Activated CD4-positive, alpha-beta T cell treated with anti-CD3 and anti-CD28 coated beads, Interleukin-2, amount 10 ng/mL, durations not matched to agents 7 days and 5 days (primary cell): ENCODE data around the gene FXYD1. TPM values are rescaled to one million over a fixed set of nuclear protein-coding genes. Genes with fewer than 3 reads are reported as not detected.
"Not testable (repeated sequence)": the region's sequence is repeated elsewhere in the genome, so short reads cannot be mapped to it uniquely, and the experiment has no call there.

ENCODE experiments used
- CTCF ChIA-PET: fragments of 350-600 bp; sonication (Branson Sonifier 250); formaldehyde crosslinking; loops from one replicate; lab custom pipeline; 2021; ENCODE audit warnings: antibody characterized with exemption; lab: Charles Lee
- POLR2A ChIA-PET: fragments of 350-600 bp; sonication (Branson Sonifier 250); formaldehyde crosslinking; loops from one replicate; lab custom pipeline; 2021; ENCODE audit warnings: antibody characterized with exemption; lab: Charles Lee
- DNase-seq: peaks from one replicate; pipeline ENCODE4 v3.0.0-alpha.2; 2020
- H3K27ac Mint-ChIP-seq: one replicate; pipeline ENCODE4 v1.8.0; 2021; ENCODE audit warnings: mild to moderate bottlenecking, moderate library complexity, mixed read lengths
- H3K27me3 Mint-ChIP-seq: one replicate; pipeline ENCODE4 v1.8.0; 2021; ENCODE audit warnings: mixed read lengths
- H3K36me3 Mint-ChIP-seq: one replicate; pipeline ENCODE4 v1.8.0; 2021; ENCODE audit warnings: low read depth, mixed read lengths
- H3K4me1 Mint-ChIP-seq: one replicate; pipeline ENCODE4 v1.8.0; 2021; ENCODE audit warnings: mixed read lengths
- H3K4me3 Mint-ChIP-seq: one replicate; pipeline ENCODE4 v1.8.0; 2021; ENCODE audit warnings: mild to moderate bottlenecking, moderate library complexity, mixed read lengths
- H3K9me3 Mint-ChIP-seq: one replicate; pipeline ENCODE4 v1.8.0; 2021; ENCODE audit warnings: mixed read lengths
- total RNA-seq, 2 experiments: library from RNA; stranded (reverse); gene quantifications; one replicate each; pipeline ENCODE4 v1.2.3, GENCODE V29; 2021

FXYD1 gene
- total RNA-seq, 2 experiments from 2014 or later = 1.0 to 1.8 TPM

- Mint-ChIP-seq H3K4me1 (no peaks in the 10 kb centered on the region), H3K4me3 (no peak overlapping the region), H3K27ac (no peak overlapping the region), H3K9me3 (no peaks in the 10 kb centered on the region), H3K36me3 (no peaks in the 10 kb centered on the region), H3K27me3 (no peaks in the 10 kb centered on the region)
- CTCF ChIA-PET = interaction anchor here (0.6 to 1.2 kb wide), 2 partner anchors 12 to 828 kb away, joined by 3 read pairs; no protein-coding TSS in a partner anchor
- no peak for DNase-seq
- POLR2A ChIA-PET = no interaction called here
These were observed 37.8 kb upstream of the FXYD1 start for GRCh38 chr19:35100588-35101533.

DNA sequence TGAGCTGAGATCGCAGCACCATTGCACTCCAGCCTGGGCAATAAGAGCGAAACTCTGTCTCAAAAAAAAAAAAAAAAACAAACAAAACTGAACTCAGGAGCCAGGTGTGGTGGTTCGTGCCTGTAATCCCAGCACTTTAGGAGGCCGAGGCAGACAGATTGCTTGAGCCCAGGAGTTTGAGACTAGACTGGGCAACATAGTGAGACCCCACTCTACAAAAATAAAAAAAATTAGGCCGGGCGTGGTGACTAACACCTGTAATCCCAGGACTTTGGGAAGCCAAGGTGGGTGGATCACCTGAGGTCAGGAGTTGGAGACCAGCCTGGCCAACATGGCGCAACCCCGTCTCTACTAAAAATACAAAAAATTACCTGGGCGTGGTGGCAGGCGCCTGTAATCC lies 36.7 kb upstream of the FXYD1 start:
- H3K4me1 Mint-ChIP-seq, H3K27me3 Mint-ChIP-seq, DNase-seq, H3K27ac Mint-ChIP-seq, POLR2A ChIA-PET, H3K9me3 Mint-ChIP-seq, H3K36me3 Mint-ChIP-seq, H3K4me3 Mint-ChIP-seq: not testable (repeated sequence)
- CTCF ChIA-PET = interaction anchor here (0.6 kb wide), 1 partner anchor 54 kb away, joined by 3 read pairs; no protein-coding TSS in a partner anchor

DNA sequence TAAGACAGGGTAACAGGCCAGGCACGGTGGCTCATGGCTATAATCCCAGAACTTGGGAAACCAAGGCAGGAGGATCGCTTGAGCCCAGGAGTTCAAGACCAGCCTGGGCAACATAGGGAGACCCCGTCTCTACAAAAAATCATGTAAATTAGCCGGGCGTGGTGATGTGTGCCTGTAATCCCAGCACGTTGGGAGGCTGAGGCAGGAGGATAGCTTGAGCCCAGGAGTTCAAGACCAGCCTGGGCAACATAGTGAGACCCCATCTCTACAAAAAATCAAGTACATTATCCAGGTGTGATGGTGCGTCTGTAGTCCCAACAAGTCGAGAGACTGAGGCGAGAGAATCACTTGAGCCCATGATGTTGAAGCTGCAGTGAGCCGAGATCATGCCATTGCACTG lies 35.0 kb upstream of the FXYD1 start:
- H3K27me3 Mint-ChIP-seq, POLR2A ChIA-PET, H3K4me1 Mint-ChIP-seq, H3K9me3 Mint-ChIP-seq, DNase-seq, H3K27ac Mint-ChIP-seq, H3K4me3 Mint-ChIP-seq, CTCF ChIA-PET, H3K36me3 Mint-ChIP-seq: not testable (repeated sequence)

DNA sequence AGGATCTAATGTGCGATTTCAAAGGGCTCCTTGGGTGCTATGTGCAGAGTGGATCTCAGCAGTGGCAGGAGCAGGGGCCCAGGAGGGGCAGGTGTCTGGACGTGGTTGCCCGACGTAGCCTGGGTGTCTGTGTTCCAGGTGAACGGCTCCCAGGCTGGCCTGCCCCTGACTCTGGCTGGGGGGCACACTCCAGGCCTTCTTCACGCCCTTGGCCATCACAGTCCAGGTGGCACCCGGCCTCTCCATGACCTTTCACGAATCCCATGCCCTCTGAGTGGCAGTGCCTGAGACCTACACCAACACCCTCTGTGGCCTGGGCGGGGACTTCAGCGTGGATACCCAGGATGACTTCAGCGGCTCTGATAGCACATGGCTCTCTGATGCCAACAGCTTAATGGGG lies 34.3 kb upstream of the FXYD1 start:
- Mint-ChIP-seq H3K27ac (no peak overlapping the region), H3K4me1 (no peaks in the 10 kb centered on the region), H3K9me3 (peaks cover 5% of the 10 kb centered on the region), H3K27me3 (peaks cover 1% of the 10 kb centered on the region), H3K36me3 (no peaks in the 10 kb centered on the region), H3K4me3 (no peak overlapping the region)
- ChIA-PET CTCF (no interaction called here), POLR2A (no interaction called here)
- DNase-seq = no peak

DNA sequence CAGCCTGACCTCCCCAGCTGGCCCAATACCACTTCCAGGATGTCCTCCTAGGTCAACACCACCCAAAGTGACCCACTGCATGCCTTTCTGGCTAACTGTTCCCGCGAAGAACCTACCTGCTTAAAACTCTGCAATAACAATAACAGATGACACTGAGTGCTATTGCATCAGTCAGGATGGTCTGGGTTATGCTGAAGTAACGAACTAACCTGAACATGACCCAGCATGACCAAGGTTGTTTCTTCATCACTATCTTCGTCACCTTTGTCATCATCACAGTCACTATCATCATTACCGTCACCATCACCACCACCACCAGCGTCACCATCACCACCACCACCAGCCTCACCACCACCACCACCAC lies 33.6 kb upstream of the FXYD1 start:
- Mint-ChIP-seq H3K4me1 (no peaks in the 10 kb centered on the region), H3K4me3 (no peak overlapping the region), H3K9me3 (peaks cover 5% of the 10 kb centered on the region), H3K36me3 (no peaks in the 10 kb centered on the region), H3K27ac (no peak overlapping the region), H3K27me3 (peaks cover 1% of the 10 kb centered on the region)
- DNase-seq = no peak
- ChIA-PET POLR2A (no interaction called here), CTCF (no interaction called here)

GRCh38 chr19:35105411-35106290 lies 33.0 kb upstream of the FXYD1 start:
- ChIA-PET POLR2A (no interaction called here), CTCF (interaction anchor here (1.8 kb wide), 1 partner anchor 10 kb away, joined by 6 read pairs; the partner anchor contains the start of gene FXYD3)
- no peak overlapping the region for H3K27ac Mint-ChIP-seq
- no peaks in the 10 kb centered on the region for H3K36me3 Mint-ChIP-seq
- peaks cover 5% of the 10 kb centered on the region for H3K9me3 Mint-ChIP-seq
- H3K4me1 Mint-ChIP-seq = no peaks in the 10 kb centered on the region
- H3K4me3 Mint-ChIP-seq = no peak overlapping the region
- no peak for DNase-seq
- peaks cover 1% of the 10 kb centered on the region for H3K27me3 Mint-ChIP-seq

DNA sequence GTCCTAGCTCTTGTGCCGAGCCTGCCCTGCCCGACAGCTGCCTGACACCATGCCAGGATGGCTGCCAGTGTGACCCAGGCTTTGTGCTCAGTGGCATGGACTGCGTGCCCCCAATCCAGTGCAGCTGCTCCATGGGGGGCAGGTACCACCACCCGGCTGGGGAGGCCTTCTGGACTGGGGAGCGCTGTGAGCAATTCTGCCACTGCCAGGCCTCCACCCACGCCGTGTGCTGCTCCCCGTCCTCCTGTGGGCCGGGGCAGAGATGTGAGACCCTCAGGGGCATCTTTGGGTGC lies 32.4 kb upstream of the FXYD1 start:
- Mint-ChIP-seq H3K27me3 (peaks cover 1% of the 10 kb centered on the region), H3K9me3 (peaks cover 5% of the 10 kb centered on the region), H3K4me1 (no peaks in the 10 kb centered on the region), H3K27ac (no peak overlapping the region), H3K4me3 (no peak overlapping the region), H3K36me3 (no peaks in the 10 kb centered on the region)
- CTCF ChIA-PET = interaction anchor here (1.8 kb wide), 1 partner anchor 9 kb away, joined by 6 read pairs; the partner anchor contains the start of gene FXYD3
- POLR2A ChIA-PET = no interaction called here
- DNase-seq = no peak

DNA sequence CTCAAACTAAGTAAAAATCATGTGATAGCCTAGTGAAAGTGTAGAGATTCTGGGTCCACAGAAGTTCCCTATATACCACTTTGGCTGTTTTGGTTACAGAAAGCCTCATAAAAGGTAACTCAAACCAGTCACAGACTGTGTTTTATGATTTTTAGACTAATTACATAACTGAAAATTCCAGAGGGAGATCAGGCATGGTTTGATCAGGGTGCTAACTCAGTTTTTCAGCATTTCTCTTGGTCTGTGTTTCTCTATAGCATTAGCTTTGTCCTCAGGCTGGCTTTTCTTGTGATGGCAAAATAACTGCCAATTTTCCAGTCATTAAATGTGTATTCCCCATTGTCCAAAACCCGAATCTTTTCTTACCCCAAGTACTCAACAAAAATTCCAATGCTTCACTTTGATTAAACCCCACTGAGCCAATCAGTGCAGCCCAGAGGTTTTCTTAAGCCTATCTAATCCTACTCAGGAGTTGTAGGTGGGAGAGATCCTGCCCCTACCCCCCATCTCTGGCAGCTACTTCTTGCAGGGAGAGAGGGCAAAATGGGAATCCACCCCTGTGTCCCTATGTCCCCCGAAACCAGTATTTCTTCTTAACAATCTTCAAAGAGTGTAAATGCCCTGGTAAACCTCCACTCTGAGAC lies 31.6 kb upstream of the FXYD1 start:
- peaks cover 5% of the 10 kb centered on the region for H3K9me3 Mint-ChIP-seq
- no peak overlapping the region for H3K27ac Mint-ChIP-seq
- CTCF ChIA-PET = interaction anchor here (1.8 kb wide), 1 partner anchor 8 kb away, joined by 6 read pairs; the partner anchor contains the start of gene FXYD3
- no peaks in the 10 kb centered on the region for H3K4me1 Mint-ChIP-seq
- no peak overlapping the region for H3K4me3 Mint-ChIP-seq
- H3K36me3 Mint-ChIP-seq = no peaks in the 10 kb centered on the region
- DNase-seq = no peak
- H3K27me3 Mint-ChIP-seq = peaks cover 1% of the 10 kb centered on the region
- POLR2A ChIA-PET = no interaction called here

- peaks cover 5% of the 10 kb centered on the region for H3K9me3 Mint-ChIP-seq
- no peak overlapping the region for H3K4me3 Mint-ChIP-seq
- POLR2A ChIA-PET = no interaction called here
- H3K36me3 Mint-ChIP-seq = no peaks in the 10 kb centered on the region
- no peak overlapping the region for H3K27ac Mint-ChIP-seq
- CTCF ChIA-PET = interaction anchor here (1.8 kb wide), 1 partner anchor 8 kb away, joined by 6 read pairs; the partner anchor contains the start of gene FXYD3
- H3K4me1 Mint-ChIP-seq = no peaks in the 10 kb centered on the region
- DNase-seq = no peak
- peaks cover 1% of the 10 kb centered on the region for H3K27me3 Mint-ChIP-seq
These were observed 31.1 kb upstream of the FXYD1 start for GRCh38 chr19:35107545-35107944.

- Mint-ChIP-seq H3K4me1 (no peaks in the 10 kb centered on the region), H3K27me3 (peaks cover 1% of the 10 kb centered on the region), H3K27ac (no peak overlapping the region), H3K4me3 (no peak overlapping the region), H3K9me3 (peaks cover 5% of the 10 kb centered on the region), H3K36me3 (no peaks in the 10 kb centered on the region)
- POLR2A ChIA-PET = no interaction called here
- DNase-seq = no peak
- CTCF ChIA-PET = no interaction called here
These were observed 29.9 kb upstream of the FXYD1 start for GRCh38 chr19:35108730-35109129.

GRCh38 chr19:35109395-35110112 lies 29.1 kb upstream of the FXYD1 start:
- Mint-ChIP-seq H3K27me3 (peaks cover 1% of the 10 kb centered on the region), H3K9me3 (peaks cover 5% of the 10 kb centered on the region), H3K4me1 (peaks cover 2% of the 10 kb centered on the region), H3K27ac (no peak overlapping the region), H3K4me3 (no peak overlapping the region), H3K36me3 (no peaks in the 10 kb centered on the region)
- ChIA-PET POLR2A (no interaction called here), CTCF (no interaction called here)
- no peak for DNase-seq

- peaks cover 5% of the 10 kb centered on the region for H3K9me3 Mint-ChIP-seq
- no peak overlapping the region for H3K4me3 Mint-ChIP-seq
- POLR2A ChIA-PET = no interaction called here
These were observed 27.6 kb upstream of the FXYD1 start for GRCh38 chr19:35110974-35111373.

More at GRCh38 chr19:35110974-35111373, 27.6 kb upstream of the FXYD1 start:
- DNase-seq = no peak
- no peak overlapping the region for H3K27ac Mint-ChIP-seq
- peaks cover 1% of the 10 kb centered on the region for H3K27me3 Mint-ChIP-seq
- H3K36me3 Mint-ChIP-seq = no peaks in the 10 kb centered on the region
- H3K4me1 Mint-ChIP-seq = peaks cover 5% of the 10 kb centered on the region
- CTCF ChIA-PET = interaction anchor here (1.4 to 1.8 kb wide), 2 partner anchors 18 to 44 kb away, joined by 3 to 8 read pairs; no protein-coding TSS in a partner anchor
